IPS DF 19.7 (cell line): Measurements from ENCODE around the gene SOX10.

Experiments used
- DNase-seq: peaks from one replicate; pipeline ENCODE4 v3.0.0-alpha.2; 2013; ENCODE audit warnings: low read depth, low spot score

SOX10 gene

GRCh38 chr22:37983860-37984791, at the start of gene SOX10:
SOX10 (minus strand) TSS chr22:37984555; CDS start chr22:37983784, 771 bp downstream.
- DNase-seq, result no peak

GRCh38 chr22:38033522-38034277, 49.3 kb upstream of the SOX10 start:
- no peak for DNase-seq

- DNase-seq, result no peak
Observed at GRCh38 chr22:38032681-38033521, 48.5 kb upstream of the SOX10 start.

- DNase-seq, result no peak
Observed at GRCh38 chr22:38031491-38031890, 47.1 kb upstream of the SOX10 start.

- no peak for DNase-seq
Observed at GRCh38 chr22:38030311-38031133, 46.2 kb upstream of the SOX10 start.

DNA sequence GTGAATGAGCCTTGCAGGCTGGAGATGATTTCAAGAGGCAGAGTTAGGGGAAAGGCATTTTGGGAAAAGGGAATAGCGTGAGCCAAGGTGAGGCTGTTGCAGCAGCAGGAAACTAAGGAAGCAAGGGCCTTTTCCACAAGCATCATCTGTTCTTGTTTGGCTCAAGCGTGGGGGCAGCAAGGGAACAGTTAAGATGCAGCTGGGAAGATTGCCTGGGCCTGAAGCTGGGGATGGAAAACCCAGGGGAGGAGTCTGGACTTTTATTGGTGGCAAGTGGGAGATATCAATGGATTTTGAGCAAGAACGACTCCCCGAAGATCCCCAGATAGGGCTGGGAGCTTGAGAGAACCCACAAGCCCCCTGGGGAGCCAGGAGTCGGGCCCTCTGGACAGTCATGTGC, 45.5 kb upstream of the SOX10 start:
- no peak for DNase-seq

DNA sequence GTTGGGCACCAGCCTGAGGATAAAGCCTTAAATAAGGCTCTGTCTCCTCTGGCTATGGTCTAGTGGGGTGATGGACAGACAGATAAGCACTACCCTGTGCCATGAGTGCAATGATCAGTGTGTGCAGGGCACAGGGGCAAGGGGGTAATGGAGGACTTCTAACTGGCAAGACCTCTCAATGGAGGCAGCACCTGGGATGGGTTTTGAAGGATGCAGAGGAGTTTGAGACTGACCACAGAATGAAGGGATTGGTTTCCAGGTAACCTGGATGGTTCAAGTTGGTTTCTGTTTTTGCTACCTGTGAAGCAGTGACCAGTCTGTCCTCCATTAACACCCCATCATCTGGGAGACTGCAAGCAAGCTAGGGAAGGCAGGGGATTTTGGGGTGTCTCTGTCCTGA, 45.0 kb upstream of the SOX10 start:
- DNase-seq, result no peak

GRCh38 chr22:38028344-38029130, 44.2 kb upstream of the SOX10 start:
- DNase-seq, result no peak

- DNase-seq, result no peak
Observed at GRCh38 chr22:38027487-38027886, 43.1 kb upstream of the SOX10 start.

GRCh38 chr22:38026130-38027111, 42.1 kb upstream of the SOX10 start:
- no peak for DNase-seq

GRCh38 chr22:38025514-38025913, 41.2 kb upstream of the SOX10 start:
- no peak for DNase-seq

- no peak for DNase-seq
Observed at GRCh38 chr22:38023045-38023444, 38.7 kb upstream of the SOX10 start.

DNA sequence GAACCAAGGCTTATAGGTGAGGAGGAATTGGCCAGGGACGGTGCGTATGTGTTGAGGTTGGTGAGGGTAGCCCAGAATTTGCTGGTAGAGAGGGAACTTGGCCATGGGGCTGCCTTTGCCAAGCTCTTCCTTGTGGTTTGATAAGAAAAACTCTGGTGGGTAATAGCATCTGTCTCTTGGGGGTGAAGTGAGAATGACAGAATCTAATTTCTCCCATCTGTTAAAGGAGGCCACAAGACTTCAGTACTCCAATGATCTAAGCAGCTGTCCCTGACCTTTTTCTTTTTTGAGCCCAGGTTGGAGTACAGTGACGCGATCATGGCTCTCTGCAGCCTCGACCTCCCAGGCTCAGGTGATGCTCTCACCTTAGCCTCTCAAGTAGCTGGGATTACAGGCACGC, 36.9 kb upstream of the SOX10 start:
- no peak for DNase-seq

DNA sequence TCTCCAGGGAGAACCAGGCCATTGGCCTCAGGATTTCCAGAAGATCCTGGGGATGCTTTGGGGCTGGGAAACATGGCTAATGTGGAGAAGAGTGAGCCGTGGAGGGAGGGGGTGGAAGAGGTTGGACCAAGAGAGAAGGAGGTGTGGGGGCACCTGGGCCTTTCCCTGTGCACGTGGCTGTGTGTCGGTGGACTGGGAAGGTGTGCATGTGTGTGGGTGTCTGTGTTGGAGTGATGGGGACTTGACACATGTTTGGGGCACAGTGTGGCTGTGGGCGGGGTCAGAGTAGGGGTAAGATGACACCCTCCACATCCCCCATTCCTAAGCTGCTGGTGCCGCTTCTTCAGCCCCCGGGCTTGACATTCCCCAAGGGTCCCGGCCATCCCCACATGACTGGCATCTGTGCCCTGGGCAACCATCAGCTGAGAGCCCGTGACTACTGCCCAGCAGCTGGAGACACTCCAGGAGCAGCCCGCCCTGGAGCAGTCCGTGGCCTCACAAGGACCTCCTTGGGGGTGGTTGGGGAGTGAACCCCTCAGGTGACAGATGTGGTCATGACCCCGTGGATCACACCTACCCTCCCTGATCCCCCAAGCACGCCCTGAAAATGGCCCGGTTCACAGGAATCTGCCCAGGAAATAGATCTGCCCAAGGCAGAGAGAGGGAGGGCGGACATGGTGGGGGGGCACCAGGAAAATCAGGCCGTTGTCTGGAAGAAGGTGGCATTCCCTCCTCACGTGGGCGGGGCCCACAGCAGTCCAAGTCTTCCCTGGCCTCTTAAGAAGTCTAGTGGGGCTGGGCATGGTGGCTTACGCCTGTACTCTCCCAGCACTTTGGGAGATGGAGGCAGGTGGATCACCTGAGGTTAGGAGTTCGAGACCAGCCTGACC, 34.8 kb upstream of the SOX10 start:
- no peak for DNase-seq

GRCh38 chr22:38017939-38018885, 33.9 kb upstream of the SOX10 start:
- DNase-seq, result no peak

DNA sequence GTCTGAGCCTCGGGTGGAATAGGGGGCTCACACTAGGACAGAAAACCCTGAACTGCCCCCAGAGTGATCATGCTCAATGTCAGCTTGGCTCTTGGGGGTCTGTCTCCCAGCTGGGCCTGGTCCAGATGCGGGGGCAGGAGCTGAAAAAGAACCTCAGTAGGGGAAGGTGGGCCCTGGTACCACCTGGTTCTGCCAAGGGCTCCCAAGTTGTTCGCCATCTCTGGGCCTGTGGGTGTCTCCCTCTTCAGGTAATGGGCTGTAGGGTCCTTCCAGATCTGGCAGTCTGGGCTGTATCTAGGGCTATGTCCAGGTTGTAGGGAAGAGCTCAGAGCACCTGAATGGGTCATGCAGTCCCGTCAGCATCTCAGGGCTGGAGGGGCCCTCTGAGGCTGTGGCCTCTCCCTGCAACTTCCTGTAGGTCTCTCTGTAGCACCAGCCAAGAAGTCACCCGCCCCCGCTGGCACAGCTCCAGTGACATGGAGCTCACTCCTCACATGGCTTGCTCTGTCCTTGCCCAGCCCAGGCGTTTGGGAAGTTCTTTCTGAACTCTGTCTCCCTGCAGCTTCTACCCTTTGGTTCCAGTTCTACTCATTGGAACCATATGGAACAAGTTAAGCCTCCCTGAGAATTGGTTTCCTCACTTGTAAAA, 33.0 kb upstream of the SOX10 start:
- DNase-seq, result no peak
